Endothelial cell of umbilical vein (primary cell): Measurements from ENCODE around the gene PROCA1. TPM values are rescaled to one million over a fixed set of nuclear protein-coding genes. Genes with fewer than 3 reads are reported as not detected.

ENCODE experiments used
- BruUV-seq: library from RNA; stranded (reverse); fragments of 400-500 nt; replicated peaks from 2 replicates; lab custom pipeline; 2021; lab: Mats Ljungman, UMichigan
- CTCF ChIA-PET: fragments of 300-600, 350-600 bp; sonication (Branson Sonifier 250); formaldehyde crosslinking; loops from one replicate; lab custom pipeline; 2021; ENCODE audit warnings: antibody characterized with exemption, inconsistent platforms; lab: Charles Lee
- POLR2A ChIA-PET: fragments of 300-600, 350-600 bp; sonication (Branson Sonifier 250); formaldehyde crosslinking; loops from one replicate; lab custom pipeline; 2021; ENCODE audit warnings: antibody characterized with exemption, inconsistent platforms; lab: Charles Lee
- DNase-seq: peaks from one replicate; pipeline ENCODE4 v3.0.0-alpha.2; 2011; ENCODE audit warnings: low read depth, low spot score
- FAIRE-seq: peaks from 2 replicates; lab custom pipeline; 2011; peaks lifted over from hg19 to GRCh38; lab: Jason Lieb, UNC
- H2AFZ ChIP-seq: 2 replicates; pipeline ENCODE4 v1.6.0; 2012; ENCODE audit warnings: low read depth, low read length, control low read depth, inconsistent platforms
- H3K27ac ChIP-seq: 2 replicates; pipeline ENCODE4 v1.5.1; 2011; ENCODE audit warnings: low read depth, mild to moderate bottlenecking, control low read depth, low read length, moderate library complexity; ENCODE audit not compliant: insufficient read depth
- H3K27me3 ChIP-seq, 2 experiments: 2 replicates each; pipeline versions ENCODE4 v1.6.0 to v1.6.1; 2011; ENCODE audit warnings: low read length in 2 of 2, mixed read lengths in 1 of 2; ENCODE audit not compliant: control insufficient read depth in 2 of 2, insufficient read depth in 2 of 2
- H3K36me3 ChIP-seq, 2 experiments: 2 replicates in 1 of 2; 3 replicates in 1 of 2; pipeline ENCODE4 v1.5.1; 2011; ENCODE audit warnings: low read length in 2 of 2, mild to moderate bottlenecking in 1 of 2, moderate library complexity in 1 of 2; ENCODE audit not compliant: control insufficient read depth in 2 of 2, insufficient read depth in 2 of 2; ENCODE audit errors: extremely low read depth in 1 of 2
- H3K4me1 ChIP-seq: 3 replicates; pipeline ENCODE4 v1.5.1; 2011; ENCODE audit warnings: mild to moderate bottlenecking, low read length; ENCODE audit not compliant: control insufficient read depth, insufficient read depth; ENCODE audit errors: extremely low read depth
- H3K4me2 ChIP-seq: 2 replicates; pipeline ENCODE4 v1.6.1; 2011; ENCODE audit warnings: low read length, control low read depth, mixed read lengths; ENCODE audit not compliant: insufficient read depth
- H3K4me3 ChIP-seq, 3 experiments: fragments of 200-600 bp in 1 of 3; sonication (generic), shearing (Covaris generic) in 1 of 3; replicated peaks in 1 of 3; 2 replicates each; pipeline ENCODE4 v1.5.1; 2011 to 2016; ENCODE audit warnings: control low read depth in 3 of 3, low read length in 3 of 3, mild to moderate bottlenecking in 2 of 3, inconsistent platforms in 1 of 3, low read depth in 1 of 3, moderate library complexity in 1 of 3; ENCODE audit not compliant: insufficient read depth in 1 of 3
- H3K79me2 ChIP-seq: 2 replicates; pipeline ENCODE4 v1.6.0; 2012; ENCODE audit warnings: low read length, inconsistent platforms; ENCODE audit not compliant: control insufficient read depth, insufficient read depth
- H3K9ac ChIP-seq: replicated peaks from 2 replicates; pipeline ENCODE3; 2011; ENCODE audit warnings: low read length, control low read depth; ENCODE audit not compliant: insufficient read depth; ENCODE audit errors: extremely low read depth
- H3K9me1 ChIP-seq: replicated peaks from 3 replicates; pipeline ENCODE4 v1.6.0; 2011; ENCODE audit warnings: mild to moderate bottlenecking, low read length; ENCODE audit not compliant: control insufficient read depth, insufficient read depth; ENCODE audit errors: extremely low read depth
- H3K9me3 ChIP-seq: replicated peaks from 2 replicates; pipeline ENCODE4 v1.5.1; 2012; ENCODE audit warnings: low read length, inconsistent platforms; ENCODE audit not compliant: control insufficient read depth, insufficient read depth
- H4K20me1 ChIP-seq: replicated peaks from 2 replicates; pipeline ENCODE3; 2011; ENCODE audit warnings: mild to moderate bottlenecking, low read length; ENCODE audit not compliant: control insufficient read depth, insufficient read depth; ENCODE audit errors: extremely low read depth
- CTCF ChIP-seq, 2 donors: IDR thresholded peaks; 1 replicate in 1 of 2; 2 replicates in 1 of 2; pipeline ENCODE4 v1.5.1; 2011; ENCODE audit warnings: low read length in 2 of 2, mild to moderate bottlenecking in 2 of 2, moderate library complexity in 2 of 2, control low read depth in 1 of 2, inconsistent platforms in 1 of 2, low read depth in 1 of 2; ENCODE audit not compliant: insufficient read depth in 1 of 2; ENCODE audit errors: extremely low read depth in 1 of 2
- POLR2A ChIP-seq: IDR thresholded peaks from 2 replicates; pipeline ENCODE4 v1.6.1; 2012; ENCODE audit warnings: low read depth, mild to moderate bottlenecking, control low read depth, low read length
- POLR2AphosphoS5 ChIP-seq: IDR thresholded peaks from 2 replicates; pipeline ENCODE4 v1.6.1; 2012; ENCODE audit warnings: low read depth, mild to moderate bottlenecking, control low read depth, low read length, moderate library complexity; ENCODE audit not compliant: insufficient read depth
- dilution Hi-C: fragments of 300-500 bp; cut with MboI; formaldehyde crosslinking; loops from one replicate; pipeline ENCODE4 v1.15.0; 2019; ENCODE audit warnings: low sequenced_read_pairs; ENCODE audit not compliant: extremely low pct_ligation_motif_present
- intact Hi-C: fragments of 100-400 bp; cut with micrococcal nuclease; formaldehyde crosslinking; loops from one replicate; pipeline ENCODE4 v1.10.0; 2022
- polyA plus RNA-seq, 4 experiments: library from polyadenylated mRNA; depleted of rRNA in 3 of 4; stranded (reverse) in 3 of 4; unstranded in 1 of 4; fragments of >200 nt; gene quantifications; 2 replicates each; pipeline versions ENCODE4 v1.2.1 to v1.2.3, GENCODE V29; 2011 to 2012; ENCODE audit warnings: missing spikeins in 1 of 4
- total RNA-seq: library from RNA; stranded (reverse); gene quantifications from 2 replicates; pipeline ENCODE4 v1.2.3, GENCODE V29; 2021

Gene PROCA1
- total and polyA plus RNA-seq, 2 donors (not counting 3 experiments of a cell fraction or from before 2014, with no cell fraction given): 2.0 to 2.1 TPM

- dilution Hi-C loops: no loop called here
- no peak overlapping the region for H3K27ac ChIP-seq
- peaks cover 4 to 20% of the 10 kb centered on the region in 2 experiments for H3K36me3 ChIP-seq
- H2AFZ ChIP-seq: no peak overlapping the region
- DNase-seq (peak; percentile 91), FAIRE-seq (peak; percentile 98)
- no peak overlapping the region for H3K4me3 ChIP-seq
- BruUV-seq: TSS peak; percentile 11
- peak; percentile 59 for TF ChIP-seq POLR2AphosphoS5
- peak; percentile 99 to 100 for TF ChIP-seq CTCF (IDR thresholded peaks at IDR 0.05; ENCODE audit: extremely low read depth in 1 of 2, insufficient read depth in 1 of 2, low read depth in 1 of 2, low read length in 2 of 2)
- no peak for TF ChIP-seq POLR2A
- intact Hi-C loops: loop anchor here (1.0 kb wide), 2 partner anchors 23 to 103 kb away; no protein-coding TSS in a partner anchor
- H4K20me1 ChIP-seq: no peaks in the 10 kb centered on the region
- no peaks in the 10 kb centered on the region for H3K9me1 ChIP-seq
- H3K4me2 ChIP-seq: no peak overlapping the region
- H3K79me2 ChIP-seq: peaks cover 17% of the 10 kb centered on the region
- POLR2A ChIA-PET: interaction anchor here (6.3 kb wide), 1 partner anchor 23 kb away, joined by 45 read pairs; the partner anchor contains the start of genes NEK8 and TLCD1
- CTCF ChIA-PET: interaction anchor here (0.6 to 16.6 kb wide), 26 partner anchors 11 to 367 kb away, joined by 3 to 602 read pairs (median 4); partner anchors contain the start of genes BLTP2, FAM222B, NEK8 and RPL23A
- H3K9ac ChIP-seq: no peak overlapping the region
- no peaks in the 10 kb centered on the region for H3K27me3 ChIP-seq
- H3K4me1 ChIP-seq: peaks cover 22% of the 10 kb centered on the region
- H3K9me3 ChIP-seq: no peaks in the 10 kb centered on the region
These were observed 38.7 kb upstream of the PROCA1 start for GRCh38 chr17:28750178-28751047.
